ENCODE data around the gene SCNN1B. TPM values are rescaled to one million over a fixed set of nuclear protein-coding genes. Genes with fewer than 3 reads are reported as not detected.

Gene SCNN1B
- total RNA-seq, 1 donor from 2014 or later: not detected

GRCh38 chr16:23319861-23320615 is 17.9 kb downstream of the SCNN1B start:
- intact Hi-C loops (cut with micrococcal nuclease): no loop called here

- intact Hi-C loops (cut with micrococcal nuclease): no loop called here
Measured at GRCh38 chr16:23320693-23321092, 18.6 kb downstream of the SCNN1B start.

- intact Hi-C loops (cut with micrococcal nuclease): no loop called here
Measured at GRCh38 chr16:23321206-23321875, 19.2 kb downstream of the SCNN1B start.

GRCh38 chr16:23323224-23324030 is 21.3 kb downstream of the SCNN1B start:
- intact Hi-C loops (cut with micrococcal nuclease): no loop called here

- intact Hi-C loops (cut with micrococcal nuclease): no loop called here
Measured at GRCh38 chr16:23324727-23325126, 22.6 kb downstream of the SCNN1B start.

- intact Hi-C loops (cut with micrococcal nuclease): no loop called here
Measured at GRCh38 chr16:23327836-23328235, 25.7 kb downstream of the SCNN1B start.

- intact Hi-C loops (cut with micrococcal nuclease): no loop called here
Measured at GRCh38 chr16:23330161-23330560, 28.1 kb downstream of the SCNN1B start.

GRCh38 chr16:23330583-23331249 is 28.6 kb downstream of the SCNN1B start:
- intact Hi-C loops (cut with micrococcal nuclease): no loop called here

- intact Hi-C loops (cut with micrococcal nuclease): no loop called here
Measured at GRCh38 chr16:23333034-23333579, 31.0 kb downstream of the SCNN1B start.

- intact Hi-C loops (cut with micrococcal nuclease): no loop called here
Measured at GRCh38 chr16:23333831-23334456, 31.8 kb downstream of the SCNN1B start.

GRCh38 chr16:23334457-23334853 is 32.4 kb downstream of the SCNN1B start:
- intact Hi-C loops (cut with micrococcal nuclease): no loop called here

- intact Hi-C loops (cut with micrococcal nuclease): no loop called here
Measured at GRCh38 chr16:23334950-23335349, 32.8 kb downstream of the SCNN1B start.

- intact Hi-C loops (cut with micrococcal nuclease): no loop called here
Measured at GRCh38 chr16:23337836-23338550, 35.9 kb downstream of the SCNN1B start.

GRCh38 chr16:23339787-23340186 is 37.7 kb downstream of the SCNN1B start:
- intact Hi-C loops (cut with micrococcal nuclease): no loop called here

GRCh38 chr16:23342083-23342640 is 40.1 kb downstream of the SCNN1B start:
- intact Hi-C loops (cut with micrococcal nuclease): no loop called here

- intact Hi-C loops (cut with micrococcal nuclease): no loop called here
Measured at GRCh38 chr16:23343643-23344612, 41.8 kb downstream of the SCNN1B start.

- intact Hi-C loops (cut with micrococcal nuclease): no loop called here
Measured at GRCh38 chr16:23345237-23345636, 43.1 kb downstream of the SCNN1B start.

Data from T-helper 2 cell treated with Interferon-gamma antibody and Interleukin-4, amounts not matched to agents 100 ng/mL and 5 ng/mL, for 36 hours (primary cell).